Parietal lobe (tissue), 2 donors: ENCODE measurements around the gene KRTAP9-9. TPM values are rescaled to one million over a fixed set of nuclear protein-coding genes. Genes with fewer than 3 reads are reported as not detected.

ENCODE experiments used
- small RNA-seq: library from RNA; depleted of rRNA; stranded (forward); fragments of <200 nt; gene quantifications from one replicate; pipeline ENCODE3, GENCODE V24; 2014; ENCODE audit warnings: low replicate concordance
- total RNA-seq: library from RNA; depleted of rRNA; stranded (reverse); fragments of >200 nt; gene quantifications from one replicate; pipeline ENCODE4 v1.2.3, GENCODE V29; 2014

The KRTAP9-9 gene
- total RNA-seq, result not detected

DNA sequence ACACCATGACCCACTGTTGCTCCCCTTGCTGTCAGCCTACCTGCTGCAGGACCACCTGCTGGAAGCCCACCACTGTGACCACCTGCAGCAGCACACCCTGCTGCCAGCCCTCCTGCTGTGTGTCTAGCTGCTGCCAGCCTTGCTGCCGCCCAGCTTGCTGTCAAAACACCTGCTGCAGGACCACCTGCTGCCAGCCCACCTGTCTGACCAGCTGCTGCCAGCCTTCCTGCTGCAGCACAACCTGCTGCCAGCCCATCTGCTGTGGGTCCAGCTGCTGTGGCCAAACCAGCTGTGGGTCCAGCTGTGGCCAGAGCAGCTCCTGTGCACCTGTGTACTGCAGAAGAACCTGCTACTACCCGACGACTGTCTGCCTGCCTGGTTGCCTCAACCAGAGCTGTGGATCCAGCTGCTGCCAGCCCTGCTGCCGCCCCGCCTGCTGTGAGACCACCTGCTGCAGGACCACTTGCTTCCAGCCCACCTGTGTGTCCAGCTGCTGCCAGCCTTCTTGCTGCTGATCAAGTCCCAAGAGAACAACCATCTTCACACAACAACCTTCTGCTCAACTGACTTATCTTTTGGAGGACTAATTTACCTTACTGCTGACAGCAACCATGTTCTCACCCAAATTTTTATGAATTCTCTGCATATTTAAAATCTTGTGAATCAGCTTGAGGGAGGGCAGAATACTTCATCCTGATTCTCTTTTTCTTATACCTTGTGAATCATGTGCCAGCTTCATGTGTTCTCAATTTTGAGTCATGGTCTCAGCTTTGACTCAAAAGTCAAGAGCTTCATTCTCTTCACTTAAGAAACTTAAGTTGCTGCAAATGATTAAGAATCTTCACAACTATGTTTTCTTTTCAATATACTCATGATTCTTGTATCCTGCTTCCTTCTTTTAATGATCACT lies at the start of gene KRTAP9-9:
TSS of gene KRTAP9-9 (plus strand) at position 4 of the 910 bp plus-strand sequence.

DNA sequence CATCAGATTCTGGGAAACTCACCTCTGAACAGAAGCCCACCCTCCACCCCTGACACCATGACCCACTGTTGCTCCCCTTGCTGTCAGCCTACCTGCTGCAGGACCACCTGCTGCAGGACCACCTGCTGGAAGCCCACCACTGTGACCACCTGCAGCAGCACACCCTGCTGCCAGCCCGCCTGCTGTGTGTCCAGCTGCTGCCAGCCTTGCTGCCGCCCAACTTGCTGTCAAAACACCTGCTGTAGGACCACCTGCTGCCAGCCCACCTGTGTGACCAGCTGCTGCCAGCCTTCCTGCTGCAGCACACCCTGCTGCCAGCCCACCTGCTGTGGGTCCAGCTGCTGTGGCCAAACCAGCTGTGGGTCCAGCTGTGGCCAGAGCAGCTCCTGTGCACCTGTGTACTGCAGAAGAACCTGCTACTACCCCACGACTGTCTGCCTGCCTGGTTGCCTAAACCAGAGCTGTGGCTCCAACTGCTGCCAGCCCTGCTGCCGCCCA lies 28.5 kb upstream of the KRTAP9-9 start, which contains the start of gene KRTAP9-2:
TSS of gene KRTAP9-2 (plus strand) at position 51 of the 498 bp plus-strand sequence. CDS start at position 58, 7 bp downstream.

DNA sequence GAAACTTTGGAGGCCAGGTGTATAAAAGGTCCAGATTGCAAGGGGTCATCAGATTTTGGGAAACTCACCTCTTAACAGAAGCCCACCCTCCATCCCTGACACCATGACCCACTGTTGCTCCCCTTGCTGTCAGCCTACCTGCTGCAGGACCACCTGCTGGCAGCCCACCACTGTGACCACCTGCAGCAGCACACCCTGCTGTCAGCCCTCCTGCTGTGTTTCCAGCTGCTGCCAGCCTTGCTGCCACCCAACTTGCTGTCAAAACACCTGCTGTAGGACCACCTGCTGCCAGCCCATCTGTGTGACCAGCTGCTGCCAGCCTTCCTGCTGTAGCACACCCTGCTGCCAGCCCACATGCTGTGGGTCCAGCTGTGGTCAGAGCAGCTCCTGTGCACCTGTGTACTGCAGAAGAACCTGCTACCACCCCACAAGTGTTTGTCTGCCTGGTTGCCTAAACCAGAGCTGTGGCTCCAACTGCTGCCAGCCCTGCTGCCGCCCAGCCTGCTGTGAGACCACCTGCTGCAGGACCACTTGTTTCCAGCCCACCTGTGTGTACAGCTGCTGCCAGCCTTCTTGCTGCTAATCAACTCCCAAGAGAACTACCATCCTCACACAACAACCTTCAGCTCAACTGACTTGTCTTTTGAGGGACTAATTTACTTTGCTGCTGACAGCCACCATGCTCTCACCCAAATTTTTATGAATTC lies 22.6 kb upstream of the KRTAP9-9 start, which contains the start of gene KRTAP9-3:
TSS of gene KRTAP9-3 (plus strand) at position 51 of the 707 bp plus-strand sequence. CDS start at position 104, 53 bp downstream.

DNA sequence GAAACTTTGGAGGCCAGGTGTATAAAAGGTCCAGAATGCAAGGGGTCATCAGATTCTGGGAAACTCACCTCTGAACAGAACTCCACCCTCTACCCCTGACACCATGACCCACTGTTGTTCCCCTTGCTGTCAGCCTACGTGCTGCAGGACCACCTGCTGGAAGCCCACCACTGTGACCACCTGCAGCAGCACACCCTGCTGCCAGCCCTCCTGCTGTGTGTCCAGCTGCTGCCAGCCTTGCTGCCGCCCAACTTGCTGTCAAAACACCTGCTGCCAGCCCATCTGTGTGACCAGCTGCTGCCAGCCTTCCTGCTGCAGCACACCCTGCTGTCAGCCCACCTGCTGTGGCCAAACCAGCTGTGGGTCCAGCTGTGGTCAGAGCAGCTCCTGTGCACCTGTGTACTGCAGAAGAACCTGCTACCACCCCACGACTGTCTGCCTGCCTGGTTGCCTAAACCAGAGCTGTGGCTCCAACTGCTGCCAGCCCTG lies 17.2 kb upstream of the KRTAP9-9 start, which contains the start of gene KRTAP9-8:
TSS of gene KRTAP9-8 (plus strand) at position 51 of the 489 bp plus-strand sequence. CDS start at position 104, 53 bp downstream.

DNA sequence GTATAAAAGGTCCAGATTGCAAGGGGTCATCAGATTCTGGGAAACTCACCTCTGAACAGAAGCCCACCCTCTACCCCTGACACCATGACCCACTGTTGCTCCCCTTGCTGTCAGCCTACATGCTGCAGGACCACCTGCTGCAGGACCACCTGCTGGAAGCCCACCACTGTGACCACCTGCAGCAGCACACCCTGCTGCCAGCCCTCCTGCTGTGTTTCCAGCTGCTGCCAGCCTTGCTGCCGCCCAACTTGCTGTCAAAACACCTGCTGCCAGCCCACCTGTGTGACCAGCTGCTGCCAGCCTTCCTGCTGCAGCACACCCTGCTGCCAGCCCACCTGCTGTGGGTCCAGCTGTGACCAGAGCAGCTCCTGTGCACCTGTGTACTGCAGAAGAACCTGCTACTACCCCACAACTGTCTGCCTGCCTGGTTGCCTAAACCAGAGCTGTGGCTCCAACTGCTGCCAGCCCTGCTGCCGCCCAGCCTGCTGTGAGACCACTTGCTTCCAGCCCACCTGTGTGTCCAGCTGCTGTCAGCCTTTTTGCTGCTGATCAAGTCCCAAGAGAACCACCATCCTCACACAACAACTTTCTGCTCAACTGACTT lies 5.4 kb upstream of the KRTAP9-9 start, which contains the start of gene KRTAP9-4:
TSS of gene KRTAP9-4 (plus strand) at position 51 of the 604 bp plus-strand sequence. CDS start at position 85, 34 bp downstream.

DNA sequence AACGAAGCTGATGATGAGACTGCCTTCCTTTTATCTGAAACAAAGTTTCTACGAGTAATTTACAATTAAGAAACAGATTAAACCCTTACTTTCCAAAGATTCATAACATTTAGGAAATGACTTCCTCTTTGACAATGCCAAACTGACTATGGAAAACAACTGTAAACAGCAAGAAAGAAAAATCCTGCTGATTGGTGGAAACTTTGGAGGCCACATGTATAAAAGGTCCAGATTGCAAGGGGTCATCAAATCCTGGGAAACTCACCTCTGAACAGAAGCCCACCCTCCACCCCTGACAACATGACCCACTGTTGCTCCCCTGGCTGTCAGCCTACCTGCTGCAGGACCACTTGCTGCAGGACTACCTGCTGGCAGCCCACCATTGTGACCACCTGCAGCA lies 9.9 kb downstream of the KRTAP9-9 start, which contains the start of gene KRTAP9-6:
TSS of gene KRTAP9-6 (plus strand) at position 301 of the 400 bp plus-strand sequence. CDS start at position 301, 0 bp downstream.

DNA sequence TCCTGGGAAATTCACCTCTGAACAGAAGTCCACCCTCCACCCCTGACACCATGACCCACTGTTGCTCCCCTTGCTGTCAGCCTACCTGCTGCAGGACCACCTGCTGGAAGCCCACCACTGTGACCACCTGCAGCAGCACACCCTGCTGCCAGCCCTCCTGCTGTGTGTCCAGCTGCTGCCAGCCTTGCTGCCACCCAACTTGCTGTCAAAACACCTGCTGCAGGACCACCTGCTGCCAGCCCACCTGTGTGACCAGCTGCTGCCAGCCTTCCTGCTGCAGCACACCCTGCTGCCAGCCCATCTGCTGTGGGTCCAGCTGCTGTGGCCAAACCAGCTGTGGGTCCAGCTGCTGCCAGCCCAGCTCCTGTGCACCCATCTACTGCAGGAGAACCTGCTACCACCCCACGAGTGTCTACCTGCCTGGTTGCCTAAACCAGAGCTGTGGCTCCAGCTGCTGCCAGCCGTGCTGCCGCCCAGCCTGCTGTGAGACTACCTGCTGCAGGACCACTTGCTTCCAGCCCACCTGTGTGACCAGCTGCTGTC lies 20.5 kb downstream of the KRTAP9-9 start, which contains the start of gene KRTAP9-7:
TSS of gene KRTAP9-7 (plus strand) at position 51 of the 543 bp plus-strand sequence. CDS start at position 51, 0 bp downstream.

DNA sequence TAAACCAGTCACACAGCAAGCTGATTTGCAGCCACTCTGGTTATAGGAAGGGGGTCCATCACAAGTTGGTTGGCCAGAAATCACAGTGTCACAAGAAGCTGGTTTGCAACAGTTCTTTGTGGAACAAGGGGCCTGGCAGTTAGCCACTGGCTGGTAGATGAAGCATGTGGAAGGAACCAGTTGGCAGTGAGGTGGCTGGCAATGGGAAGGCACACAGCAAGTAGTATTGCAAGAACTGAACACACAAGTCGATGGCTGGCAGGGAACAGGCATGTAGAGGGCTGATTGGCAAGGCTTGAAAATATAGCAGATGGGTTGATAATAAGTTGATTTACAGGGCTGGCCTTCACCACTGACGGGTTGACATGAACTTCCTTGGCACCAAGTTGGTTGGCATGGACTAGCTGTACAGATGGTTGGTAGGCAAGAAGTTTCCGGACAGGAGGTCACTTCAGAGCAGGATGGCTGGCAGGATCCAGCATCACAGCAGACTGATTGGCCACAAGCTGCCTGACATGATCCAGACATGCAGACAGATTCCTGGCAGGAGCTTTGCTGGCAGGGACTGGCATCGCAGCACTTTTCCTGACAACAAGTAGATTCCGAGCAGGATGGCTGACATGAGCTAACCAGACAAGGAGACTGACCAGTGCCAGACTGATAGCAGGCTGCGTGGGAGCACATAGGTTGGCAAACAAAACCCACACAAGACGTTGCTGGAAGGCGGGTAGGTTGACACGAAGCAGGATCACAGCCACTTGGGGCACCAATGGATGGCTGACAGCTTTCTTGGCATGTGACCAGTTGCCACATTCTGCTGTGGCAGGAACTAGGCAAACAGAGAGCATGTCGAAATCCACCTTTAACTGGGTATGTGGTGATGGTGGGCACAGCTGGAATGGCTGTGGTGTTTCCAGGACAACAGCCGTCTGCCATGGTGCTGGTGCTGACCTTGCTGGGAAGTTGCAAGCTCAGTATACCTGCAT lies 47.0 kb downstream of the KRTAP9-9 start, which contains the start of gene KRTAP29-1:
TSS of gene KRTAP29-1 (minus strand) at position 936 of the 986 bp plus-strand sequence. CDS start at position 936, 0 bp downstream.

Small RNAs within 50 kb of the gene (small RNA-seq; reads per million reads assigned to genes)
- gene KRTAP9-10P, result not detected

Other genes starting within 250 kb of the KRTAP9-9 start
- not detected for gene KRTAP3-1, start 246.3 kb upstream of the KRTAP9-9 start, total RNA-seq
- not detected for gene KRTAP1-5, start 228.2 kb upstream of the KRTAP9-9 start, total RNA-seq
- gene KRTAP1-4, start 225.2 kb upstream of the KRTAP9-9 start, total RNA-seq, result not detected
- not detected for gene KRTAP1-3, start 220.5 kb upstream of the KRTAP9-9 start, total RNA-seq
- not detected for gene KRTAP1-1, start 213.9 kb upstream of the KRTAP9-9 start, total RNA-seq
- not detected for gene KRTAP2-1, start 208.1 kb upstream of the KRTAP9-9 start, total RNA-seq
- gene KRTAP2-2, start 200.2 kb upstream of the KRTAP9-9 start, total RNA-seq, result not detected
- not detected for gene KRTAP2-3, start 195.3 kb upstream of the KRTAP9-9 start, total RNA-seq
- gene KRTAP2-4, start 189.5 kb upstream of the KRTAP9-9 start, total RNA-seq, result not detected
- not detected for gene KRTAP4-7, start 171.2 kb upstream of the KRTAP9-9 start, total RNA-seq
- gene KRTAP4-8, start 157.2 kb upstream of the KRTAP9-9 start, total RNA-seq, result not detected
- not detected for gene KRTAP4-16, start 153.2 kb upstream of the KRTAP9-9 start, total RNA-seq
- not detected for gene KRTAP4-9, start 150.0 kb upstream of the KRTAP9-9 start, total RNA-seq
- not detected for gene KRTAP4-11, start 137.0 kb upstream of the KRTAP9-9 start, total RNA-seq
- gene KRTAP4-12, start 131.2 kb upstream of the KRTAP9-9 start, total RNA-seq, result not detected
- gene KRTAP4-6, start 114.8 kb upstream of the KRTAP9-9 start, total RNA-seq, result not detected
- gene KRTAP4-5, start 105.6 kb upstream of the KRTAP9-9 start, total RNA-seq, result not detected
- not detected for gene KRTAP4-4, start 94.6 kb upstream of the KRTAP9-9 start, total RNA-seq
- not detected for gene KRTAP4-3, start 87.2 kb upstream of the KRTAP9-9 start, total RNA-seq
- not detected for gene KRTAP4-2, start 77.2 kb upstream of the KRTAP9-9 start, total RNA-seq
- gene KRTAP4-1, start 70.5 kb upstream of the KRTAP9-9 start, total RNA-seq, result not detected
- not detected for gene KRTAP9-1, start 65.5 kb upstream of the KRTAP9-9 start, total RNA-seq
- not detected for gene KRTAP9-2, start 28.7 kb upstream of the KRTAP9-9 start, total RNA-seq
- gene KRTAP9-3, start 22.9 kb upstream of the KRTAP9-9 start, total RNA-seq, result not detected
- not detected for gene KRTAP9-8, start 17.4 kb upstream of the KRTAP9-9 start, total RNA-seq
- gene KRTAP9-4, start 5.7 kb upstream of the KRTAP9-9 start, total RNA-seq, result not detected
- gene KRTAP9-6, start 10.0 kb downstream of the KRTAP9-9 start, total RNA-seq, result not detected
- gene KRTAP9-7, start 20.3 kb downstream of the KRTAP9-9 start, total RNA-seq, result not detected
- gene KRTAP29-1, start 47.5 kb downstream of the KRTAP9-9 start, total RNA-seq, result not detected
- gene KRTAP16-1, start 53.9 kb downstream of the KRTAP9-9 start, total RNA-seq, result not detected
- not detected for gene KRTAP17-1, start 60.3 kb downstream of the KRTAP9-9 start, total RNA-seq
- not detected for gene KRT33A, start 95.4 kb downstream of the KRTAP9-9 start, total RNA-seq
- not detected for gene KRT33B, start 114.4 kb downstream of the KRTAP9-9 start, total RNA-seq
- 0.94 TPM for gene KRT34, start 126.9 kb downstream of the KRTAP9-9 start, total RNA-seq
- gene KRT31, start 142.2 kb downstream of the KRTAP9-9 start, total RNA-seq, result 0.94 TPM
- gene KRT37, start 169.2 kb downstream of the KRTAP9-9 start, total RNA-seq, result not detected
- gene KRT38, start 185.6 kb downstream of the KRTAP9-9 start, total RNA-seq, result not detected
- not detected for gene KRT32, start 212.0 kb downstream of the KRTAP9-9 start, total RNA-seq
- not detected for gene KRT35, start 225.8 kb downstream of the KRTAP9-9 start, total RNA-seq
- gene KRT36, start 234.5 kb downstream of the KRTAP9-9 start, total RNA-seq, result not detected